Nucleus accumbens (tissue), 56 donors: ENCODE data around the gene EXOG.

ENCODE experiments used
- DNase-seq, 56 donors: peaks; one replicate each; lab custom pipeline; 2025; lab: John Stamatoyannopoulos, UW

Gene EXOG

GRCh38 chr3:38472342-38472741 lies 23.8 kb upstream of the EXOG start:
- no peak for DNase-seq

- DNase-seq: no peak
Measured at GRCh38 chr3:38473229-38473628, 22.9 kb upstream of the EXOG start.

- DNase-seq: no peak
Measured at GRCh38 chr3:38474928-38475605, 21.1 kb upstream of the EXOG start.

GRCh38 chr3:38475716-38476115 lies 20.4 kb upstream of the EXOG start:
- DNase-seq: no peak

- DNase-seq: no peak
Measured at GRCh38 chr3:38476157-38476756, 19.9 kb upstream of the EXOG start.

GRCh38 chr3:38477057-38477820 lies 18.9 kb upstream of the EXOG start:
- no peak for DNase-seq

- DNase-seq: no peak
Measured at GRCh38 chr3:38477839-38478450, 18.2 kb upstream of the EXOG start.

GRCh38 chr3:38478901-38479300 lies 17.2 kb upstream of the EXOG start:
- DNase-seq: no peak

- peak in 45 of 56 donors; percentile 3 to 75 (median 38) for DNase-seq
Measured at GRCh38 chr3:38479431-38480092, 16.6 kb upstream of the EXOG start.

GRCh38 chr3:38480093-38480445 lies 16.1 kb upstream of the EXOG start:
- DNase-seq: no peak

GRCh38 chr3:38480930-38481329 lies 15.2 kb upstream of the EXOG start:
- DNase-seq: no peak

GRCh38 chr3:38482951-38483350 lies 13.2 kb upstream of the EXOG start:
- DNase-seq: no peak

GRCh38 chr3:38487323-38487722 lies 8.8 kb upstream of the EXOG start:
- DNase-seq: no peak

- DNase-seq: no peak
Measured at GRCh38 chr3:38488949-38489348, 7.2 kb upstream of the EXOG start.

GRCh38 chr3:38489766-38490165 lies 6.4 kb upstream of the EXOG start:
- DNase-seq: peak in 9 of 56 donors; percentile 6 to 28 (median 12)

- no peak for DNase-seq
Measured at GRCh38 chr3:38490281-38491030, 5.7 kb upstream of the EXOG start.

- no peak for DNase-seq
Measured at GRCh38 chr3:38491215-38491614, 4.9 kb upstream of the EXOG start.

GRCh38 chr3:38493031-38493430 lies 3.1 kb upstream of the EXOG start:
- DNase-seq: no peak

- no peak for DNase-seq
Measured at GRCh38 chr3:38497031-38497430, 891 bp downstream of the EXOG start.
